MCF 10A (cell line): ENCODE data around the gene HMOX2. TPM values are rescaled to one million over a fixed set of nuclear protein-coding genes. Genes with fewer than 3 reads are reported as not detected.
A peak's percentile ranks its signal among the peaks of the same experiment; 100 is the strongest.

Experiments
- BruUV-seq: library from RNA; stranded (reverse); fragments of 400-500 nt; replicated peaks from 2 replicates; lab custom pipeline; 2021; lab: Mats Ljungman, UMichigan
- CTCF ChIA-PET: fragments of 300-600 bp; sonication (Branson Sonifier 250); formaldehyde crosslinking; extraction: SDS; loops from one replicate; lab custom pipeline; 2021; ENCODE audit warnings: antibody characterized with exemption, inconsistent platforms; lab: Yijun Ruan, JAX
- POLR2A ChIA-PET: fragments of 300-600, 350-650 bp; sonication (Branson Sonifier 250); formaldehyde crosslinking; extraction: SDS; loops from one replicate; lab custom pipeline; 2020; ENCODE audit warnings: antibody characterized with exemption, inconsistent platforms; lab: Yijun Ruan, JAX
- DNase-seq: peaks from one replicate; pipeline ENCODE4 v3.0.0-alpha.2; 2018; ENCODE audit not compliant: unreplicated experiment
- H3K27ac Mint-ChIP-seq: one replicate; pipeline ENCODE4 v1.8.0; 2022; ENCODE audit warnings: mild to moderate bottlenecking, low read depth, mixed read lengths; ENCODE audit not compliant: unreplicated experiment
- H3K27me3 Mint-ChIP-seq: one replicate; pipeline ENCODE4 v1.8.0; 2022; ENCODE audit warnings: mixed read lengths; ENCODE audit not compliant: insufficient read depth, unreplicated experiment
- H3K36me3 Mint-ChIP-seq: one replicate; pipeline ENCODE4 v1.8.0; 2022; ENCODE audit warnings: mild to moderate bottlenecking, moderate library complexity, mixed read lengths; ENCODE audit not compliant: insufficient read depth, unreplicated experiment
- H3K4me1 Mint-ChIP-seq: one replicate; pipeline ENCODE4 v1.8.0; 2022; ENCODE audit warnings: mixed read lengths; ENCODE audit not compliant: insufficient read depth, unreplicated experiment
- H3K4me3 Mint-ChIP-seq: one replicate; pipeline ENCODE4 v1.8.0; 2022; ENCODE audit warnings: mild to moderate bottlenecking, moderate library complexity, mixed read lengths; ENCODE audit not compliant: unreplicated experiment
- H3K9me3 Mint-ChIP-seq: one replicate; pipeline ENCODE4 v1.8.0; 2022; ENCODE audit warnings: mixed read lengths; ENCODE audit not compliant: unreplicated experiment
- CTCF ChIP-seq: fragments of 200-600 bp; IDR thresholded peaks from one replicate; pipeline ENCODE4 v1.8.0; 2022; ENCODE audit warnings: antibody characterized with exemption, mild to moderate bottlenecking; ENCODE audit not compliant: unreplicated experiment
- intact Hi-C: fragments of 100-400 bp; cut with micrococcal nuclease; formaldehyde crosslinking; loops from 2 replicates; pipeline ENCODE4 v1.14.1; 2022
- total RNA-seq: library from RNA; stranded (reverse); gene quantifications from 2 replicates; pipeline ENCODE4 v1.2.3, GENCODE V29; 2022

Gene HMOX2
- total RNA-seq, 1 experiment from 2014 or later = 65.6 TPM

DNA sequence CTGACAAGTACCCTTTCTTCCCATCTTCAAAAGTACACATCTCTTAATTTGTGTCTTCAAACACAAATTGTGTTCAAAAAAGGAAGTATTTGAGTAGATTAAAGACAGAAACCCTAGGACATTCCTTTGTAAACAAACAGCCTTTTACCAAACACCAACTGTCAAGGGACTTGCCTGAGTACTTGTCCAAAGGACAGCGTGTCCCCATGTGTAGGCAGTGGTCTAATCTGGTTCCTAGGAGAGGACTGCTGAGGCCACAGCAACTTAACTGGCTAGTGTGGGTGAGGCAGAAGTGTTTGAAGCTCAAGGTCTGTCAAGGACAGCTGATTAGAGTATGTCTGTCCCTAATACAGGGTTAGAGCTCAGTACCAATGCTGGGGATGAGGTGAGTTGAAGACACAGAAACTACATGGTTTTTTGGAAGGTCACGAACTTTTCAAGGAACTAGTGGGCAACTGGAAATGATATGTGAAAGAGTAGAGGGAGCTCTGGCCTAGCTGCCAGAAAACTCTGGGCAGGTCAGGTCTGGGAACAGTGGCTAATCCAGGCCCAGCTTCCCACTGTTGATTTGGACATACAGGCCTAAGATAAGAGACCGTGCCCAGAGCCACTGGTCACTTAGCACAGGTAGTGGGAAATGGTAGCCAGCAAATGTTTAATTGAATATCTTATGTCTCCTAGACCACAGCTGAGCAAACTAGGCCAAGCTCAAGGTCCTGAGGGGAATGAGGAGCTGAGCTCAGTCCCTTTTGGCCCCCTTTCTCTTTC lies 10.1 kb downstream of the HMOX2 start:
- Mint-ChIP-seq H3K4me3 (no peak overlapping the region), H3K27ac (no peak overlapping the region), H3K4me1 (peaks cover 18% of the 10 kb centered on the region), H3K27me3 (no peaks in the 10 kb centered on the region), H3K9me3 (no peaks in the 10 kb centered on the region), H3K36me3 (peaks cover 54% of the 10 kb centered on the region)
- intact Hi-C loops = no loop called here
- CTCF ChIA-PET = interaction anchor here (0.6 to 1.3 kb wide), 5 partner anchors 8 to 143 kb away, joined by 3 to 4 read pairs (median 3); partner anchors contain the start of gene C16orf96
- DNase-seq = no peak
- POLR2A ChIA-PET = interaction anchor here (0.6 to 2.5 kb wide), 4 partner anchors 9 to 342 kb away, joined by 3 to 15 read pairs (median 4); partner anchors contain the start of gene HMOX2
- no TSS peak for BruUV-seq
- no peak for TF ChIP-seq CTCF

DNA sequence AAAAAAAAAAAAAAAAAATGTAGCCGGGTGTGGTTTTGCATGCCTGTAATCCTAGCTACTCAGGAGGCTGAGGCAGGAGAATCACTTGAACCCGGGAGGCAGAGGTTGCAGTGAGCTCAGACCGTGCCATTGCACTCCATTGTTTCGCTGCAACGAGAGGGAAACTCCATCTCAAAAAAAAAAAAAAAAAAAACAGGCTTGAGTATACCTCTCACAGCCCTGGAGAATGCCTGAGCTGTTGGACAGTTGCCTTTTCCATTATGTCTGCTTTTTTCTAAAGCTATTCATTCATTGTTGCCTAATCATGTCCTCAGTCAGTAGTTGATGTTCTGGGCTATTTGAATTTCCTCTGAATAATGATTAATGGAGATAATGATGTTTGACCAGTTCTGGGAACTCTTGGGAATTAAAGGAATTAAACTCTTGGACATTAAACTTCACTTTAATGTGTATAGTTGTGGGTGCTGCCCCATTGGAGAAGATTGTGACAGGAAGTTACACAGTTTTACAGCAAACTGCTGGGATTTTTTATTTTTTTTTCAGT lies 11.8 kb downstream of the HMOX2 start:
- Mint-ChIP-seq H3K9me3 (no peaks in the 10 kb centered on the region), H3K27ac (no peak overlapping the region), H3K4me3 (no peak overlapping the region), H3K36me3 (peaks cover 47% of the 10 kb centered on the region), H3K27me3 (no peaks in the 10 kb centered on the region), H3K4me1 (peaks cover 5% of the 10 kb centered on the region)
- intact Hi-C loops = no loop called here
- BruUV-seq = no TSS peak
- no peak for DNase-seq
- ChIA-PET POLR2A (interaction anchor here (1.2 to 7.4 kb wide), 4 partner anchors 11 to 14 kb away, joined by 3 to 42 read pairs (median 10); partner anchors contain the start of genes HMOX2 and NMRAL1), CTCF (interaction anchor here (0.6 to 1.3 kb wide), 2 partner anchors 10 to 346 kb away, joined by 3 read pairs; no protein-coding TSS in a partner anchor)
- no peak for TF ChIP-seq CTCF

- intact Hi-C loops = no loop called here
- no peak for TF ChIP-seq CTCF
- Mint-ChIP-seq H3K4me1 (peaks cover 8% of the 10 kb centered on the region), H3K36me3 (peaks cover 42% of the 10 kb centered on the region), H3K27ac (no peak overlapping the region), H3K9me3 (no peaks in the 10 kb centered on the region), H3K27me3 (no peaks in the 10 kb centered on the region), H3K4me3 (no peak overlapping the region)
- CTCF ChIA-PET = interaction anchor here (0.6 kb wide), 1 partner anchor 345 kb away, joined by 3 read pairs; no protein-coding TSS in a partner anchor
- POLR2A ChIA-PET = interaction anchor here (1.2 to 7.4 kb wide), 2 partner anchors 11 to 12 kb away, joined by 6 to 42 read pairs; partner anchors contain the start of gene HMOX2
- BruUV-seq = no TSS peak
- DNase-seq = no peak
Measured at GRCh38 chr16:4488499-4488967, 12.3 kb downstream of the HMOX2 start.

DNA sequence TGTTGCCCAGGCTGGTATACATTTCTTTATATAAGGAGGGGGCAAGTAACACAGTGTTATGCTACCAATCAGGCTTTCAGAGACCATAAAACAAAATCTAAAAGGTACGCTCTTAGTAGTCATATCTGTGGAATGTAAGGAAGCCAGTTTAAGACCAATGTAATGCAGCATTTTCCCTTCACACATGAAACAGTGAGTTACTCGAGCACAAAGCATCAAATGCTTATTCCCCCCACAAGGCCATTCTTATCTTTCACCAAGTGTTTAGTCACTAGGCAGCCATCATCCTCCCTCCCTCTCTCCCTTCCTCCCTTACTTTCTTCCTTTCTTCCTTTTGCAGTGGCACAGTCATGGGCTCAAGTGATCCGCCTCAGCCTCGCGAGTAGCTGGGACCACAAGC lies 12.8 kb downstream of the HMOX2 start:
- Mint-ChIP-seq H3K27me3 (no peaks in the 10 kb centered on the region), H3K4me1 (peaks cover 10% of the 10 kb centered on the region), H3K36me3 (peaks cover 37% of the 10 kb centered on the region), H3K9me3 (no peaks in the 10 kb centered on the region), H3K27ac (peak overlapping the region; percentile 35), H3K4me3 (no peak overlapping the region)
- no peak for TF ChIP-seq CTCF
- intact Hi-C loops = no loop called here
- no peak for DNase-seq
- ChIA-PET CTCF (no interaction called here), POLR2A (interaction anchor here (1.2 to 7.4 kb wide), 2 partner anchors 12 kb away, joined by 6 to 42 read pairs; partner anchors contain the start of gene HMOX2)
- BruUV-seq = no TSS peak
